Measurements from ENCODE around the gene CCDC85B. TPM values are rescaled to one million over a fixed set of nuclear protein-coding genes. Genes with fewer than 3 reads are reported as not detected.

Gene CCDC85B
- 75.8 and 91.2 TPM in 2 replicates for total RNA-seq

GRCh38 chr11:65890324-65891218 lies at the start of gene CCDC85B:
Gene CCDC85B, plus strand, starts transcription at chr11:65890673. Its CDS starts 111 bp downstream, at chr11:65890784.

GRCh38 chr11:65857853-65858680 lies 32.4 kb upstream of the CCDC85B start, which contains the start of gene CFL1:
Gene CFL1, minus strand, starts transcription at chr11:65858180. Its CDS starts 81 bp downstream, at chr11:65858099.

GRCh38 chr11:65860278-65861164 lies 30.0 kb upstream of the CCDC85B start, which contains the start of gene MUS81:
Gene MUS81, plus strand, starts transcription at chr11:65860433. Its CDS starts 321 bp downstream, at chr11:65860754.

GRCh38 chr11:65872586-65873317 lies 17.7 kb upstream of the CCDC85B start, which contains the start of gene EFEMP2:
Gene EFEMP2, minus strand, starts transcription at chr11:65872800. Its CDS starts 446 bp downstream, at chr11:65872354.

GRCh38 chr11:65879617-65880016 lies 10.9 kb upstream of the CCDC85B start, which contains the start of gene CTSW:
Gene CTSW, plus strand, starts transcription at chr11:65879837. Its CDS starts 18 bp downstream, at chr11:65879855.

GRCh38 chr11:65888163-65888814 lies 2.2 kb upstream of the CCDC85B start, which contains the start of gene FIBP:
Gene FIBP, minus strand, starts transcription at chr11:65888471. Its CDS starts 53 bp downstream, at chr11:65888418.

GRCh38 chr11:65900125-65900898 lies 9.8 kb downstream of the CCDC85B start, which contains the start of gene FOSL1:
Gene FOSL1, minus strand, starts transcription at chr11:65900388. Its CDS starts 49 bp downstream, at chr11:65900339.

GRCh38 chr11:65918211-65919140 lies 28.0 kb downstream of the CCDC85B start, which contains the start of gene C11orf68:
Gene C11orf68, minus strand, starts transcription at chr11:65919062. Its CDS starts 31 bp downstream, at chr11:65919031.

GRCh38 chr11:65919141-65919572 lies 28.7 kb downstream of the CCDC85B start, which contains the start of gene DRAP1:
Gene DRAP1, plus strand, starts transcription at chr11:65919426. Its CDS starts 76 bp downstream, at chr11:65919502.

Other genes with a start within 250 kb of the CCDC85B start
- 50.2 and 56.4 TPM in 2 replicates for gene RELA, start 227.8 kb upstream of the CCDC85B start, total RNA-seq
- 23.8 and 33.6 TPM in 2 replicates for gene KAT5, start 178.4 kb upstream of the CCDC85B start, total RNA-seq
- 55.7 and 59.4 TPM in 2 replicates for gene RNASEH2C, start 169.9 kb upstream of the CCDC85B start, total RNA-seq
- 11.2 and 14.4 TPM in 2 replicates for gene AP5B1, start 109.7 kb upstream of the CCDC85B start, total RNA-seq
- not detected in 2 replicates for gene OVOL1, start 103.6 kb upstream of the CCDC85B start, total RNA-seq
- gene SNX32, start 56.7 kb upstream of the CCDC85B start, total RNA-seq, result 0.32 and 1.3 TPM in 2 replicates
- 1,265 and 1,321 TPM in 2 replicates for gene CFL1, start 32.5 kb upstream of the CCDC85B start, total RNA-seq
- gene MUS81, start 30.2 kb upstream of the CCDC85B start, total RNA-seq, result 32.7 and 38.1 TPM in 2 replicates
- 199 and 280 TPM in 2 replicates for gene EFEMP2, start 17.9 kb upstream of the CCDC85B start, total RNA-seq
- not detected in 2 replicates for gene CTSW, start 10.8 kb upstream of the CCDC85B start, total RNA-seq
- gene FIBP, start 2.2 kb upstream of the CCDC85B start, total RNA-seq, result 101 and 125 TPM in 2 replicates
- 33.4 and 37.7 TPM in 2 replicates for gene FOSL1, start 9.7 kb downstream of the CCDC85B start, total RNA-seq
- gene C11orf68, start 28.4 kb downstream of the CCDC85B start, total RNA-seq, result 12.3 and 14.6 TPM in 2 replicates
- 122 and 141 TPM in 2 replicates for gene DRAP1, start 28.8 kb downstream of the CCDC85B start, total RNA-seq
- not detected in 2 replicates for gene TSGA10IP, start 54.8 kb downstream of the CCDC85B start, total RNA-seq
- 23.3 and 25.5 TPM in 2 replicates for gene SART1, start 71.1 kb downstream of the CCDC85B start, total RNA-seq
- 24.9 and 36.8 TPM in 2 replicates for gene EIF1AD, start 111.5 kb downstream of the CCDC85B start, total RNA-seq
- 48.0 and 54.7 TPM in 2 replicates for gene BANF1, start 111.8 kb downstream of the CCDC85B start, total RNA-seq
- gene CST6, start 121.3 kb downstream of the CCDC85B start, total RNA-seq, result 0.32 TPM in 1 of 2 replicates, not detected in the other
- not detected in 2 replicates for gene CATSPER1, start 135.8 kb downstream of the CCDC85B start, total RNA-seq
- not detected in 2 replicates for gene GAL3ST3, start 158.5 kb downstream of the CCDC85B start, total RNA-seq
- 103 and 107 TPM in 2 replicates for gene SF3B2, start 161.7 kb downstream of the CCDC85B start, total RNA-seq
- gene PACS1, start 179.6 kb downstream of the CCDC85B start, total RNA-seq, result 40.3 and 48.8 TPM in 2 replicates

Measured in cardiac atrium fibroblast (primary cell).